IPS DF 6.9 (cell line): ENCODE results near the gene GALNTL6.
"Not testable (repeated sequence)": the region's sequence is repeated elsewhere in the genome, so short reads cannot be mapped to it uniquely, and the experiment has no call there.

Experiments
- DNase-seq: peaks from one replicate; pipeline ENCODE4 v3.0.0-alpha.2; 2013; ENCODE audit warnings: low read depth, low spot score
- H3K27ac ChIP-seq: one replicate; pipeline ENCODE4 v1.5.1; 2013; ENCODE audit warnings: low read length, control low read depth
- H3K27me3 ChIP-seq: 2 replicates; pipeline ENCODE4 v1.6.1; 2013; ENCODE audit warnings: mild to moderate bottlenecking, low read length; ENCODE audit not compliant: control insufficient read depth, insufficient read depth
- H3K36me3 ChIP-seq: 2 replicates; pipeline ENCODE4 v1.6.1; 2013; ENCODE audit warnings: low read length; ENCODE audit not compliant: control insufficient read depth, insufficient read depth
- H3K4me1 ChIP-seq: 2 replicates; pipeline ENCODE4 v1.6.1; 2013; ENCODE audit warnings: low read length; ENCODE audit not compliant: control insufficient read depth, insufficient read depth
- H3K4me3 ChIP-seq: 2 replicates; pipeline ENCODE4 v1.5.1; 2013; ENCODE audit warnings: mild to moderate bottlenecking, low read length
- H3K9me3 ChIP-seq: 2 replicates; pipeline ENCODE4 v1.6.1; 2013; ENCODE audit warnings: low read length, inconsistent platforms; ENCODE audit not compliant: control insufficient read depth, insufficient read depth
- WGBS: extraction: QIAGEN DNeasy Blood & Tissue Kit; methylation state at CpG from one replicate; pipeline ENCODE4 v1.1.7; 2013; ENCODE audit warnings: mixed read lengths, missing lambda C conversion rate; ENCODE audit not compliant: insufficient read length, insufficient coverage; 5-methylcytosine and 5-hydroxymethylcytosine counted together

The GALNTL6 gene

GRCh38 chr4:172410363-172410762 is 597.2 kb downstream of the GALNTL6 start:
- no CpG with 5 or more reads among the region's 1 CpG for WGBS
- Histone ChIP-seq H3K4me1 (no peaks in the 10 kb centered on the region), H3K27me3 (no peaks in the 10 kb centered on the region), H3K9me3 (no peaks in the 10 kb centered on the region), H3K27ac (no peak overlapping the region), H3K4me3 (no peak overlapping the region), H3K36me3 (no peaks in the 10 kb centered on the region)
- no peak for DNase-seq

- no peaks in the 10 kb centered on the region for H3K9me3 ChIP-seq
- no peaks in the 10 kb centered on the region for H3K4me1 ChIP-seq
- no peaks in the 10 kb centered on the region for H3K36me3 ChIP-seq
- no peak overlapping the region for H3K4me3 ChIP-seq
- no peak for DNase-seq
- H3K27me3 ChIP-seq, result no peaks in the 10 kb centered on the region
- H3K27ac ChIP-seq, result no peak overlapping the region
- no CpG with 5 or more reads among the region's 2 CpGs for WGBS
Observed at GRCh38 chr4:172411149-172411548, 597.9 kb downstream of the GALNTL6 start.

GRCh38 chr4:172412851-172413580 is 599.8 kb downstream of the GALNTL6 start:
- Histone ChIP-seq H3K27ac (no peak overlapping the region), H3K9me3 (no peaks in the 10 kb centered on the region), H3K27me3 (no peaks in the 10 kb centered on the region), H3K36me3 (no peaks in the 10 kb centered on the region), H3K4me3 (no peak overlapping the region), H3K4me1 (no peaks in the 10 kb centered on the region)
- DNase-seq, result no peak
- WGBS, result no CpG with 5 or more reads among the region's 3 CpGs

DNA sequence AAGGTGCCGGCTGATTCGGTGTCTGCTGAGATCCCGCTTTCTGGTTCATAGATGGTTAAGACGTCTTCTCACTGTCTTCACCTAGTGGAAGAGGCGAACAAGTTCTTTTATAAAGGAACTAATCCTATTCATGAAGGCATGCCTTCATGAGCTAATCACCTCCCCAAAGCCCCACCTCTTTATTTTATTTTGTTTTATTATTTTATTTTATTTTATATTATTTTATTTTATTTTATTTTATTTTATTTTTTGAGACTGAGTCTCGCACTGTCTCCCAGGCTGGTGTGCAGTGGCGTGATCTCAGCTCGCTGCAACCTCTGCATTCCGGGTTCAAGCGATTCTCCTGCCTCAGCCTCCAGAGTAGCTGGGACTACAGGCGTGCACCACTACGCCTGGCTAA is 615.8 kb downstream of the GALNTL6 start:
- not testable (repeated sequence) for H3K27me3 ChIP-seq, H3K4me1 ChIP-seq, H3K4me3 ChIP-seq, H3K9me3 ChIP-seq, H3K36me3 ChIP-seq, DNase-seq, H3K27ac ChIP-seq
- WGBS, result no CpG with 5 or more reads among the region's 12 CpGs

- Histone ChIP-seq H3K27ac (no peak overlapping the region), H3K36me3 (no peaks in the 10 kb centered on the region), H3K9me3 (peaks cover 3% of the 10 kb centered on the region; the same call in 1 of the 2 replicates), H3K4me3 (no peak overlapping the region), H3K27me3 (no peaks in the 10 kb centered on the region), H3K4me1 (no peaks in the 10 kb centered on the region)
- DNase-seq, result no peak
- WGBS, result no CpG with 5 or more reads among the region's 2 CpGs
Observed at GRCh38 chr4:172480471-172480870, 667.3 kb downstream of the GALNTL6 start.

- Histone ChIP-seq H3K27me3 (no peaks in the 10 kb centered on the region), H3K4me1 (no peaks in the 10 kb centered on the region), H3K27ac (no peak overlapping the region), H3K4me3 (no peak overlapping the region), H3K9me3 (peaks cover 3% of the 10 kb centered on the region; the same call in 1 of the 2 replicates), H3K36me3 (no peaks in the 10 kb centered on the region)
- no peak for DNase-seq
- no CpG with 5 or more reads among the region's 30 CpGs for WGBS
Observed at GRCh38 chr4:172481802-172482508, 668.8 kb downstream of the GALNTL6 start.

- no peak overlapping the region for H3K27ac ChIP-seq
- no CpG with 5 or more reads among the region's 3 CpGs for WGBS
- H3K27me3 ChIP-seq, result no peaks in the 10 kb centered on the region
- peaks cover 3% of the 10 kb centered on the region; the same call in 1 of the 2 replicates for H3K9me3 ChIP-seq
- no peaks in the 10 kb centered on the region for H3K4me1 ChIP-seq
- no peak overlapping the region for H3K4me3 ChIP-seq
- no peaks in the 10 kb centered on the region for H3K36me3 ChIP-seq
- DNase-seq, result no peak
Observed at GRCh38 chr4:172485007-172485406, 671.8 kb downstream of the GALNTL6 start.

DNA sequence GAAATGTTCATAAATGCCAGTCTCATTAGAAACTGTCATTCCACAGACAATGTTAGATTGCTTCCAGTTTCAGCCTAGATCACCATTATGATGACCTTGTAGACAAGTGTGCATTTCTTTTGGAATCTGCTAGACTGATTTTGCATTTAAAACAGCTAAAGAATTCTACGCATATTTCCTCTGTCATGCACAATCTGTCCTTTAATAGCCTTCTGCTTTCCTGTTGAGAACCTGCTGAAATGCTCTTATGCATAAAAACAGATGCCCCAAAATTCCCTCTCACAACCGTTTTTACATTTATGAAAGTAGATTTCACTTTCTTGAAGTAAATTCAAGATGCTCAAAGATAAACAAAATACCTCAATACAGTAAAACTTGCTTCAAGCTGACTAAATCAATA is 673.3 kb downstream of the GALNTL6 start:
- H3K4me3 ChIP-seq, result no peak overlapping the region
- WGBS, result no CpG with 5 or more reads among the region's 2 CpGs
- no peak overlapping the region for H3K27ac ChIP-seq

DNA sequence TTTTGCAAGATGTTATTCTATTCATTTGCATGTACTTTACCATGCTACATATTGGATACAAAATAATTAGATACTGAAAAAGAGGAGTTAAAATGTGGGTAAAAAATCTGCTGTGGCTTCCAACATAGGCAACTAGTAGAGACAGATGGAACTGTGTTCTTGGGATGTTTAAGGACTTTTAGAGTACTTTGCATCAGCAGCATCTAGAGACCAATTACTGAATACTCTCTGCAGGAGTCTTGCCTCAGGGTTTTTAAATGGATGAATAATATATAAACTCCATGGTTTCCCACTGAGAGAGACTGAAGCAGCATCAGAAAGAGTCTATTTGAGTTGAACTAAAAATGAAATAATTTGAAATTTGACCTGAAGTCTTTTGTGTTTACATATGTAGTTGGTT is 676.7 kb downstream of the GALNTL6 start:
- Histone ChIP-seq H3K27me3 (no peaks in the 10 kb centered on the region), H3K9me3 (no peaks in the 10 kb centered on the region), H3K36me3 (no peaks in the 10 kb centered on the region), H3K4me3 (no peak overlapping the region), H3K4me1 (no peaks in the 10 kb centered on the region), H3K27ac (no peak overlapping the region)
- DNase-seq, result no peak

More for the DNA sequence above, 673.3 kb downstream of the GALNTL6 start:
- no peak for DNase-seq
- peaks cover 3% of the 10 kb centered on the region; the same call in 1 of the 2 replicates for H3K9me3 ChIP-seq
- H3K27me3 ChIP-seq, result no peaks in the 10 kb centered on the region
- no peaks in the 10 kb centered on the region for H3K36me3 ChIP-seq
- H3K4me1 ChIP-seq, result no peaks in the 10 kb centered on the region

DNA sequence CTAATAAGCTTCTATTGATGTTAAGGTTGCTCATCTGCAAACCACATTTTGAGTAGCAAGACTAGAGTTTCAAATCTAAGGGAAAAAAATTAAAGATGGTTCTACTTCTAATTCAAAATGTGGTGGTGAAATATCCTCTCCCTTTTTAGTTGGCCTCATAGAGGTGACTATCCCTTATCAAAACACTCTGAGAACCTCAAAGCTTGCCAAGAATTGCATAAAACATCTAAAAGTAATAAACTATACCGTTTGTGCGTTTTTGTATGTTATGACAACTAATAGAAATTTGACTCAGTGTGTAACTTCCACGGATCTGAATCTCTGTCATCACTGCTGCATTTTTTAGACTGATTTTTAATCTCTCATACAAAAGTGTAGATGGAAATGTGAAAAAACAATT is 682.6 kb downstream of the GALNTL6 start:
- H3K27ac ChIP-seq, result no peak overlapping the region
- no peaks in the 10 kb centered on the region for H3K36me3 ChIP-seq
- H3K4me1 ChIP-seq, result no peaks in the 10 kb centered on the region
- DNase-seq, result no peak
- H3K4me3 ChIP-seq, result no peak overlapping the region
- no peaks in the 10 kb centered on the region for H3K27me3 ChIP-seq
- WGBS, result no CpG with 5 or more reads among the region's 3 CpGs
- H3K9me3 ChIP-seq, result no peaks in the 10 kb centered on the region

- no peak overlapping the region for H3K4me3 ChIP-seq
- no peaks in the 10 kb centered on the region for H3K27me3 ChIP-seq
- H3K4me1 ChIP-seq, result no peaks in the 10 kb centered on the region
- DNase-seq, result no peak
- H3K36me3 ChIP-seq, result no peaks in the 10 kb centered on the region
- H3K9me3 ChIP-seq, result no peaks in the 10 kb centered on the region
- no peak overlapping the region for H3K27ac ChIP-seq
Observed at GRCh38 chr4:172497321-172497720, 684.1 kb downstream of the GALNTL6 start.
